H9 (cell line): ENCODE measurements around the gene CD300LD. TPM values are rescaled to one million over a fixed set of nuclear protein-coding genes. Genes with fewer than 3 reads are reported as not detected.

Experiments
- DNase-seq: peaks from one replicate; pipeline ENCODE4 v3.0.0-alpha.2; 2017
- H2AFZ ChIP-seq: one replicate; pipeline ENCODE4 v1.6.1; 2013; ENCODE audit warnings: mild to moderate bottlenecking, low read length, control low read depth, moderate library complexity
- H2AK5ac ChIP-seq: 2 replicates; pipeline ENCODE4 v1.6.1; 2013; ENCODE audit warnings: low read length, control low read depth, mixed read lengths; ENCODE audit not compliant: insufficient read length
- H2BK120ac ChIP-seq: one replicate; pipeline ENCODE4 v1.6.1; 2013; ENCODE audit warnings: low read depth, mild to moderate bottlenecking, low read length, control low read depth, inconsistent platforms; ENCODE audit not compliant: poor library complexity, severe bottlenecking
- H2BK12ac ChIP-seq: 2 replicates; pipeline ENCODE4 v1.6.1; 2013; ENCODE audit warnings: low read length, control low read depth, mixed read lengths, low read depth; ENCODE audit not compliant: insufficient read length
- H2BK15ac ChIP-seq: 2 replicates; pipeline ENCODE4 v1.6.1; 2013; ENCODE audit warnings: low read depth, low read length, control low read depth
- H2BK20ac ChIP-seq: one replicate; pipeline ENCODE4 v1.6.1; 2013; ENCODE audit warnings: low read depth, mild to moderate bottlenecking, low read length, control low read depth, inconsistent platforms; ENCODE audit not compliant: poor library complexity, severe bottlenecking
- H2BK5ac ChIP-seq: 2 replicates; pipeline ENCODE4 v1.6.1; 2013; ENCODE audit warnings: low read length, control low read depth, mixed read lengths; ENCODE audit not compliant: insufficient read length
- H3K14ac ChIP-seq: 2 replicates; pipeline ENCODE4 v1.6.1; 2013; ENCODE audit warnings: low read length, control low read depth; ENCODE audit not compliant: insufficient read depth
- H3K18ac ChIP-seq: 2 replicates; pipeline ENCODE4 v1.6.1; 2013; ENCODE audit warnings: low read depth, mild to moderate bottlenecking, mixed read lengths, low read length, control low read depth; ENCODE audit not compliant: insufficient read length
- H3K23ac ChIP-seq: 2 replicates; pipeline ENCODE4 v1.6.1; 2013; ENCODE audit warnings: low read length, control low read depth, mixed read lengths, low read depth; ENCODE audit not compliant: insufficient read length
- H3K23me2 ChIP-seq: 2 replicates; pipeline ENCODE4 v1.6.1; 2013; ENCODE audit warnings: low read depth, mild to moderate bottlenecking, mixed read lengths, low read length, control low read depth; ENCODE audit not compliant: insufficient read length, poor library complexity, severe bottlenecking
- H3K27ac ChIP-seq: 2 replicates; pipeline ENCODE4 v1.5.1; 2013; ENCODE audit warnings: low read length, control low read depth, mixed read lengths, low read depth; ENCODE audit not compliant: insufficient read length
- H3K27me3 ChIP-seq: 2 replicates; pipeline ENCODE4 v1.6.1; 2013; ENCODE audit warnings: low read length, control low read depth, inconsistent platforms; ENCODE audit not compliant: insufficient read depth
- H3K4ac ChIP-seq: 2 replicates; pipeline ENCODE4 v1.6.1; 2013; ENCODE audit warnings: low read depth, mild to moderate bottlenecking, control low read depth, inconsistent platforms, low read length, moderate library complexity
- H3K4me1 ChIP-seq: 2 replicates; pipeline ENCODE4 v1.6.1; 2013; ENCODE audit warnings: low read length, control low read depth, inconsistent platforms; ENCODE audit not compliant: insufficient read depth
- H3K4me2 ChIP-seq: 2 replicates; pipeline ENCODE4 v1.6.1; 2013; ENCODE audit warnings: low read length, control low read depth, mixed read lengths; ENCODE audit not compliant: insufficient read length, insufficient read depth
- H3K56ac ChIP-seq: 2 replicates; pipeline ENCODE4 v1.6.1; 2013; ENCODE audit warnings: low read depth, mild to moderate bottlenecking, mixed read lengths, low read length, control low read depth; ENCODE audit not compliant: insufficient read length
- H3K79me1 ChIP-seq: 2 replicates; pipeline ENCODE4 v1.6.1; 2013; ENCODE audit warnings: low read depth, mild to moderate bottlenecking, moderate library complexity, low read length, control low read depth, inconsistent platforms; ENCODE audit not compliant: insufficient read depth, poor library complexity, severe bottlenecking
- H3K79me2 ChIP-seq: 2 replicates; pipeline ENCODE4 v1.6.1; 2013; ENCODE audit warnings: low read length, control low read depth, inconsistent platforms; ENCODE audit not compliant: insufficient read depth
- H3K9ac ChIP-seq: 2 replicates; pipeline ENCODE4 v1.6.1; 2013; ENCODE audit warnings: low read length, control low read depth, mixed read lengths; ENCODE audit not compliant: insufficient read length; ENCODE audit errors: extremely low read depth
- H3K9me3 ChIP-seq: one replicate; pipeline ENCODE4 v1.6.1; 2013; ENCODE audit warnings: low read depth, low read length, inconsistent platforms; ENCODE audit not compliant: control insufficient read depth
- H3T11ph ChIP-seq: one replicate; pipeline ENCODE4 v1.6.1; 2013; ENCODE audit warnings: mild to moderate bottlenecking, low read length, control low read depth, inconsistent platforms
- H4K20me1 ChIP-seq: one replicate; pipeline ENCODE4 v1.6.1; 2013; ENCODE audit not compliant: control insufficient read depth, insufficient read length, insufficient read depth
- H4K5ac ChIP-seq: 2 replicates; pipeline ENCODE4 v1.6.1; 2013; ENCODE audit warnings: low read depth, mild to moderate bottlenecking, mixed read lengths, low read length, control low read depth; ENCODE audit not compliant: insufficient read length
- H4K8ac ChIP-seq: replicated peaks from 2 replicates; pipeline ENCODE4 v1.6.1; 2013; ENCODE audit warnings: low read length, control low read depth, mixed read lengths, low read depth; ENCODE audit not compliant: insufficient read length
- H4K91ac ChIP-seq: 2 replicates; pipeline ENCODE4 v1.6.1; 2013; ENCODE audit warnings: low read depth, mild to moderate bottlenecking, moderate library complexity, mixed read lengths, low read length, control low read depth; ENCODE audit not compliant: insufficient read length
- H3K27ac Mint-ChIP-seq, 3 experiments: 2 replicates in 2 of 3; 3 replicates in 1 of 3; pipeline ENCODE4 v1.8.0; 2020 to 2021; ENCODE audit warnings: mixed read lengths in 3 of 3, mild to moderate bottlenecking in 1 of 3, moderate library complexity in 1 of 3
- H3K27me3 Mint-ChIP-seq: 2 replicates; pipeline ENCODE4 v1.8.0; 2021; ENCODE audit warnings: low read depth, mild to moderate bottlenecking, moderate library complexity, mixed read lengths
- H3K36me3 Mint-ChIP-seq, 3 experiments: 2 replicates in 2 of 3; 3 replicates in 1 of 3; pipeline ENCODE4 v1.8.0; 2020 to 2021; ENCODE audit warnings: low read depth in 3 of 3, mixed read lengths in 3 of 3; ENCODE audit not compliant: insufficient read depth in 1 of 3
- H3K4me1 Mint-ChIP-seq, 2 experiments: 2 replicates each; pipeline ENCODE4 v1.8.0; 2020; ENCODE audit warnings: mixed read lengths in 2 of 2
- H3K4me3 Mint-ChIP-seq, 2 experiments: 2 replicates in 1 of 2; 3 replicates in 1 of 2; pipeline ENCODE4 v1.8.0; 2020 to 2021; ENCODE audit warnings: mild to moderate bottlenecking in 2 of 2, mixed read lengths in 2 of 2, moderate library complexity in 1 of 2
- H3K9me3 Mint-ChIP-seq, 2 experiments: 2 replicates in 1 of 2; 3 replicates in 1 of 2; pipeline ENCODE4 v1.8.0; 2020; ENCODE audit warnings: mild to moderate bottlenecking in 2 of 2, mixed read lengths in 2 of 2, moderate library complexity in 1 of 2
- CTCF ChIP-seq: fragments of 200-600 bp; sonication (generic); conservative IDR thresholded peaks from 3 replicates; pipeline ENCODE4 v1.8.0; 2021; ENCODE audit warnings: antibody characterized with exemption, mild to moderate bottlenecking
- WGBS: extraction: QIAGEN DNeasy Blood & Tissue Kit; methylation state at CpG from one replicate; pipeline ENCODE4 v1.1.7; 2013; ENCODE audit warnings: missing lambda C conversion rate, low lambda C conversion rate, mixed read lengths; ENCODE audit not compliant: insufficient read length; ENCODE audit errors: extremely low coverage; 5-methylcytosine and 5-hydroxymethylcytosine counted together
- total RNA-seq: library from RNA; stranded (reverse); gene quantifications from 2 replicates; pipeline ENCODE4 v1.2.1, GENCODE V29; 2021

The CD300LD gene
- total RNA-seq, 1 experiment from 2014 or later = not detected

- Histone ChIP-seq H3K23ac (no peak overlapping the region), H3K27me3 (no peaks in the 10 kb centered on the region), H3K79me1 (no peaks in the 10 kb centered on the region), H2AK5ac (no peak overlapping the region), H3K4me1 (no peaks in the 10 kb centered on the region), H3K79me2 (no peaks in the 10 kb centered on the region), H2BK12ac (no peak overlapping the region), H2BK20ac (no peak overlapping the region), H4K20me1 (no peaks in the 10 kb centered on the region), H2BK15ac (no peak overlapping the region), H3T11ph (no peak overlapping the region), H3K18ac (no peak overlapping the region), H4K8ac (no peak overlapping the region), H3K27ac (no peak overlapping the region), H3K56ac (no peak overlapping the region), H3K4me2 (no peak overlapping the region), H3K4ac (no peak overlapping the region), H3K23me2 (no peaks in the 10 kb centered on the region), H3K14ac (no peak overlapping the region), H2BK5ac (no peak overlapping the region), H2AFZ (no peak overlapping the region), H4K91ac (no peak overlapping the region), H3K9ac (no peak overlapping the region), H2BK120ac (no peak overlapping the region), H4K5ac (no peak overlapping the region), H3K9me3 (no peaks in the 10 kb centered on the region)
- H3K27me3 Mint-ChIP-seq = peaks cover 38% of the 10 kb centered on the region
- no peaks in the 10 kb centered on the region for H3K4me1 Mint-ChIP-seq
- H3K4me3 Mint-ChIP-seq = no peak overlapping the region
- no peak overlapping the region for H3K27ac Mint-ChIP-seq
- H3K9me3 Mint-ChIP-seq = peaks cover 0 to 1% of the 10 kb centered on the region in 2 experiments; a peak in 1 of 5 replicates
- H3K36me3 Mint-ChIP-seq = no peaks in the 10 kb centered on the region
- TF ChIP-seq CTCF = no peak
- DNase-seq = no peak
- no CpG with 5 or more reads among the region's 2 CpGs for WGBS
These were observed 18.0 kb upstream of the CD300LD start for GRCh38 chr17:74610108-74610507.
